Transverse colon (tissue), 4 donors: ENCODE data around the gene C16orf89. TPM values are rescaled to one million over a fixed set of nuclear protein-coding genes. Genes with fewer than 3 reads are reported as not detected.

Experiments used
- DNase-seq: peaks from one replicate; pipeline ENCODE4 v3.0.0-alpha.2; 2019
- H3K27ac ChIP-seq, 4 donors: fragments of 200-600 bp; sonication (generic); 2 replicates each; pipeline ENCODE4 v1.5.1; 2016 to 2018; ENCODE audit warnings: inconsistent platforms in 4 of 4
- H3K27me3 ChIP-seq: fragments of 200-600 bp; sonication (generic); 2 replicates; pipeline ENCODE4 v1.5.1; 2017; ENCODE audit warnings: inconsistent platforms
- H3K36me3 ChIP-seq, 4 donors: fragments of 200-600 bp; sonication (generic); 2 replicates each; pipeline ENCODE4 v1.5.1; 2017 to 2019; ENCODE audit warnings: inconsistent platforms in 4 of 4
- H3K4me1 ChIP-seq, 4 donors: fragments of 200-600 bp; sonication (generic); 2 replicates each; pipeline ENCODE4 v1.5.1; 2017 to 2020; ENCODE audit warnings: inconsistent platforms in 4 of 4
- H3K4me3 ChIP-seq, 4 donors: fragments of 200-600 bp; sonication (generic); 1 replicate in 1 of 4; 2 replicates in 3 of 4; pipeline versions ENCODE4 v1.5.1 to v1.6.1; 2017 to 2019; ENCODE audit warnings: inconsistent platforms in 4 of 4
- H3K9me3 ChIP-seq, 2 donors: fragments of 200-600 bp; sonication (generic); 2 replicates each; pipeline ENCODE4 v1.5.1; 2017 to 2019; ENCODE audit warnings: inconsistent platforms in 2 of 2
- CTCF ChIP-seq, 5 experiments: fragments of 200-600 bp in 3 of 5; fragments of 450-650 bp in 2 of 5; sonication (generic) in 3 of 5; IDR thresholded peaks; 1 replicate in 2 of 5; 2 replicates in 3 of 5; pipeline ENCODE4 v1.5.1; 2016 to 2017; ENCODE audit warnings: antibody characterized with exemption in 5 of 5, inconsistent platforms in 3 of 5, mild to moderate bottlenecking in 2 of 5, moderate library complexity in 1 of 5
- EP300 ChIP-seq: sonication (generic); formaldehyde crosslinking; IDR thresholded peaks from one replicate; pipeline ENCODE4 v1.6.1; 2017; ENCODE audit warnings: antibody characterized with exemption, low read depth
- POLR2A ChIP-seq: fragments of 450-650 bp; IDR thresholded peaks from one replicate; pipeline ENCODE4 v1.6.1; 2016; ENCODE audit warnings: antibody characterized with exemption, mild to moderate bottlenecking, moderate library complexity
- POLR2AphosphoS5 ChIP-seq, 3 donors: sonication (generic); formaldehyde crosslinking; IDR thresholded peaks; one replicate each; pipeline ENCODE4 v1.6.1; 2016; ENCODE audit warnings: antibody characterized with exemption in 3 of 3
- WGBS, 2 donors: methylation state at CpG; one replicate each; pipeline ENCODE4 v1.1.5; 2018; ENCODE audit warnings: low coverage in 1 of 2; 5-methylcytosine and 5-hydroxymethylcytosine counted together
- in situ Hi-C, 4 donors: fragments of 200-750 bp; cut with MboI; loops; one replicate each; pipeline versions ENCODE4 v1.15.0 to v1.15.1; 2017; ENCODE audit warnings: low sequenced_read_pairs in 3 of 4, low pct_ligation_motif_present in 1 of 4, low pct_unique_long_range_greater_than_20kb in 1 of 4
- intact Hi-C: fragments of 100-400 bp; cut with DNase I; formaldehyde crosslinking; loops from one replicate; pipeline ENCODE4 v1.15.1; 2023; ENCODE audit warnings: low total_unique reads
- total RNA-seq, 4 donors: library from RNA; depleted of rRNA; stranded (reverse); fragments of >200 nt; gene quantifications; one replicate each; pipeline ENCODE4 v1.1.0, GENCODE V29; 2016

Gene C16orf89
- total RNA-seq, 4 donors from 2014 or later: 1.5 to 8.6 TPM; not detected in 2

GRCh38 chr16:5059386-5060072 lies 6.2 kb downstream of the C16orf89 start:
- TF ChIP-seq EP300 (no peak), POLR2AphosphoS5 (IDR thresholded peaks at IDR 0.05) (no peak), POLR2A (no peak), CTCF (IDR thresholded peaks at IDR 0.05) (no peak)
- Histone ChIP-seq H3K27me3 (no peaks in the 10 kb centered on the region), H3K4me1 (peaks cover 0 to 7% (median under 1%) of the 10 kb centered on the region in 4 donors), H3K9me3 (no peaks in the 10 kb centered on the region), H3K36me3 (no peaks in the 10 kb centered on the region), H3K4me3 (no peak overlapping the region), H3K27ac (no peak overlapping the region)
- in situ Hi-C loops (no loop called here), intact Hi-C loops (no loop called here)
- WGBS, 2 donors: 71 to 85% methylated on average over 4 to 6 of the region's 6 CpGs
- no peak for DNase-seq

- Histone ChIP-seq H3K9me3 (no peaks in the 10 kb centered on the region), H3K36me3 (no peaks in the 10 kb centered on the region), H3K4me1 (peaks cover 0 to 4% (median 0%) of the 10 kb centered on the region in 4 donors), H3K4me3 (no peak overlapping the region), H3K27me3 (no peaks in the 10 kb centered on the region), H3K27ac (no peak overlapping the region)
- intact Hi-C loops: no loop called here
- in situ Hi-C loops: no loop called here
- WGBS, 2 donors: 81% methylated on average over 6 of the region's 7 CpGs; no CpG with 5 or more reads in 1 of the 2 donors
- TF ChIP-seq EP300: no peak
- TF ChIP-seq POLR2AphosphoS5 (IDR thresholded peaks at IDR 0.05): no peak
- TF ChIP-seq POLR2A: no peak
- no peak for TF ChIP-seq CTCF (IDR thresholded peaks at IDR 0.05)
- DNase-seq: no peak
Measured at GRCh38 chr16:5058476-5058875, 7.3 kb downstream of the C16orf89 start.

GRCh38 chr16:5056352-5056751 lies 9.4 kb downstream of the C16orf89 start:
- DNase-seq: peak; percentile 41
- in situ Hi-C loops (no loop called here), intact Hi-C loops (no loop called here)
- Histone ChIP-seq H3K9me3 (no peaks in the 10 kb centered on the region), H3K27me3 (no peaks in the 10 kb centered on the region), H3K36me3 (no peaks in the 10 kb centered on the region), H3K27ac (no peak overlapping the region), H3K4me1 (no peaks in the 10 kb centered on the region), H3K4me3 (no peak overlapping the region)
- WGBS, 2 donors: 17% methylated on average over 11 of the region's 11 CpGs; no CpG with 5 or more reads in 1 of the 2 donors
- no peak for TF ChIP-seq POLR2A
- TF ChIP-seq CTCF (IDR thresholded peaks at IDR 0.05): peak; percentile 20 to 44 (median 37)

GRCh38 chr16:5054876-5055865 lies 10.6 kb downstream of the C16orf89 start:
- in situ Hi-C loops (no loop called here), intact Hi-C loops (no loop called here)
- H3K9me3 ChIP-seq: no peaks in the 10 kb centered on the region
- DNase-seq: no peak
- WGBS, 2 donors: 86 to 88% methylated on average over 5 to 16 of the region's 16 CpGs
- no peaks in the 10 kb centered on the region for H3K36me3 ChIP-seq
- H3K27ac ChIP-seq: no peak overlapping the region
- no peak overlapping the region for H3K4me3 ChIP-seq
- no peak for TF ChIP-seq EP300
- no peak for TF ChIP-seq CTCF (IDR thresholded peaks at IDR 0.05)
- TF ChIP-seq POLR2AphosphoS5 (IDR thresholded peaks at IDR 0.05): no peak
- no peak for TF ChIP-seq POLR2A
- H3K27me3 ChIP-seq: no peaks in the 10 kb centered on the region
- H3K4me1 ChIP-seq: no peaks in the 10 kb centered on the region
